ENCODE data around the gene NPM1.

The NPM1 gene

DNA sequence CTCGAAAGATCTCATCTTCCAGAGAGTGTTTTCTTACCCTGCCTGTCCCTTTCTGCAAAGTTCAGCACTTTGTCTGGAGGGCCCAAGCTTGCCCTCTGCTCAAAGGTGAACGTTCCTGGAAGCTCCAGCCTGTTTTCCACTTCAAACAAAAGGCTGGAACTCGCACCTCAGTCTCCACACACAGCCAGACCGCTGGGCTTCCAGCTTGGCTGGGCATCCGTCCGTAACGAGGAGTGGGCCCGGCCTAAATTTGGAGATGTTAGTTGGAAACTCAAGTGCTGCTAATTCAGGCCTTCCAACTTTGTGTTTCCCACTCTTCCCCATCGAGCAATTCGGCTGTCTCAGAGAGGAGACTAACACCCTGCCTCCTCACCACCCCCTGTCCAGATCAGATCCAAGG is 66.9 kb downstream of the NPM1 start:
- no peak for DNase-seq

GRCh38 chr5:171455522-171455921 is 67.9 kb downstream of the NPM1 start:
- no peak for DNase-seq

- no peak for DNase-seq
Measured at GRCh38 chr5:171457208-171457981, 69.7 kb downstream of the NPM1 start.

GRCh38 chr5:171459839-171460238 is 72.2 kb downstream of the NPM1 start:
- no peak for DNase-seq
